GM10266 (cell line): ENCODE data around the gene PPARA.

Experiments
- DNase-seq: peaks from one replicate; pipeline ENCODE4 v3.0.0; 2012; ENCODE audit errors: extremely low spot score
- CTCF ChIP-seq: IDR thresholded peaks from 2 replicates; pipeline ENCODE4 v1.5.1; 2012; ENCODE audit warnings: mild to moderate bottlenecking, low read depth; ENCODE audit not compliant: control insufficient read depth, insufficient read depth; ENCODE audit errors: missing control alignments

PPARA gene

DNA sequence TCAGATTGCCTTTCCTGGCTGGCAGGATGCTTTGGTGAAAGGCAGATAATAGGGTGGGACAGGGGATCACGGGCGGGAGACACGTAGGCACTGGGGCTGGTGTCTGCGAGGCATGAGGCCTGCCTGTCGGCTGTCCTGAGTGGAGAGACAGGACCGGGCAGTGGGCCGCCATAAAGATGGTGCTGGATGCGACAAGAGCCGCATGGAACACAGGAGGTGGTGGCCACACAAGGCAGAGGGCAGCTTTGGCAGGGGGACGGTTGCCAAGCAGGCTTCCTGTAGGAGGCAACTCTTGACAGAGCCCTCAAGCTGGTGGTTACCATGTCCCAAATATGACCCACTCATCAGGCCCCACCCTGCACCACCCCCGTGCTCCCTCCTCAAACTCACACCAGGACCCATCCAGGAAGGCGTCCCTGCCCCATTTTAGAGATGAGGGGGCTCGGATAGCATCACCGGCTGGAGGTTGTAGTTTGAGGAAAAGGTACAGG is 4.9 kb upstream of the PPARA start:
- no peak for TF ChIP-seq CTCF

GRCh38 chr22:46145896-46146295 is 4.4 kb upstream of the PPARA start:
- TF ChIP-seq CTCF, result no peak
- no peak for DNase-seq

More for the DNA sequence above, 4.9 kb upstream of the PPARA start:
- DNase-seq, result no peak

DNA sequence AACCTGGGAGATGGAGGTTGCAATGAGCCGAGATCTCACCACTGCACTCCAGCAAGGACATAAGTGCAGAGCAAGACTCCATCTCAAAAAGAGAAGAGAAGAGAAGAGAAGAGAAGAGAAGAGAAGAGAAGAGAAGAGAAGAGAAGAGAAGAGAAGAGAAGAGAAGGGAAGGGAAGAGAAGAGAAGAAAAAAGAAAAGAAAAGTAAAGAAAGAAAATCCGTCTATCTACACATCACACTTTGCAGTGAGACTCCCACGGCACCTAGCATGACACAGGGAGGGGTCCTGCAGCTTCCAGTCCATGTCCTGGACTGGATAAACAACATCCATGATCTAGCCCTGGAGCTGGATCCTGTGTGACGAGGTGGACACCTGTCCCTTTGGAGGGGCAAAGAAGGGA is 4.0 kb upstream of the PPARA start:
- no peak for TF ChIP-seq CTCF
- DNase-seq, result no peak

DNA sequence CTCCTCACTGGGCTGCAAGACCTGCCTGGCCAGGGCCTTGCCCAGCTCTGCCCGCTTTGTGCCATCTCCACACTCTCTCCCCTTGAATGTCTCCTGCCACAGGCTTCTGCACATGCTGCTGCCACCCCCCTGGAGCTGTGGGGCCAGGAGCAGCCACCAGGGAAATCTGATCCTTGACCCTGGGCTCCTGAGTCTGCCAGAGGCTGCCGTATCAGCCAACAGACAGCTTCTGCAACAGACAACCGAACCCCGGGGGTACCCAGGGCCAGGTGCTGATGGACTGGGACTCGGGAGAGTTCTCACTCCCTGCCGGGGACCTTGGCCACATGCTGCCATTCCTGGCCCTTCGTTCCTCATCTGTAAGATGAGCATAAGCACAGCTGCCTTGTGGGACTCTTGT is 3.3 kb upstream of the PPARA start:
- no peak for TF ChIP-seq CTCF
- no peak for DNase-seq

- no peak for DNase-seq
- TF ChIP-seq CTCF, result no peak
Observed at GRCh38 chr22:46147471-46148267, 2.7 kb upstream of the PPARA start.

DNA sequence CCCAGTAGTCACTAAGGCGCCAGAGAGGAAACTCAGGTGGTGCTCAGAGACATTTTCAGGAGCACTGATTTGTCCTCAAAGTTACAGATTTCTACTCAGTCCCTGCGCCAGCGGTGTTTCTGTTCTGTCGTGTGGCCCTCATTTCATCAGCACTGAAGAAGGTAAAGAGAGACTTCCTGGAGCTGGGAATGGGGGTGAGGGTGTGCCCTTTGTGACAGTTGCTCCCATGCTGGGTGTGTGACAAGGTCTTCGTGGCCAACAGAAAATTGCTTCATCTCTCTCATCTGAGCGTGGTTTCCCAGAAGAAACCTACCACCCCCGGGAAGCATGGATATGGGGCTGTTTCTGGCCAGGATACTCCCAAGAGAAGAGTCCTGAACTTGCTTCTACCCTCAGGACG is 2.0 kb upstream of the PPARA start:
- DNase-seq, result no peak
- TF ChIP-seq CTCF, result no peak

DNA sequence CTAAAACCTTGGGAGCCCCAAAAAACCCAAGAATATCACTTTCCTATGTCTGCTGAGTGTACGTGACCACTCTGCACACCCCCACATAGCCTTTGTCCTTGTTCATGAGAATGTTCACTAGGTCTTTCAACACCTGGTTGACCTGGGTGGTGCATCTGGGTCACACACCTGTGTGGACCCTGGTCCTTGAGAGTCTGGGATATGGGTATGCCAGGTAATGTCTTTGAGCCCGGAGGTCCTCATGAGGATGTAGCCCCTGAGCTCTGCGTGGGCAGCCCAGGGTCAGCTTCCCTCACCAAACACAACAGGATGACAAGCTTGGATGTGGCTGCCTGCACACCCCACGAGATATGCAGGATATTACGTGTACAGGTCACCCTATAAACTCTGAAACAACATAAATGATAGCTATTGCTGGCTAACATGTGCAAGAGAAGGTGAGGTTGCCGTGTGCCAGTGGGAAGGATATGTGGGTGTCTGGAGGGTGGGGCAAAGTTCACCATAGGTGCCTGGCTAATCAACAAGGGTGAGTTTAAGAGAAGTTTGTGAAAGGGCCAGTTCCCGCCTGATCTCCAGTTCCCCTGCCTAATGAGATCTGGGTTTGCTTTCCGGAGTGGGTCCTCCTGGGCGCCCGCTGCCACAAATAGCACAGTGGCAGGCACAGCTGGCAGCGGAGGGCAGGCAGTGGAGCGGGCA is 1.4 kb upstream of the PPARA start:
- TF ChIP-seq CTCF, result no peak

More for the DNA sequence above, 1.4 kb upstream of the PPARA start:
- DNase-seq, result no peak
